ENCODE data around the gene PRPF6.

The PRPF6 gene

GRCh38 chr20:63952210-63952535 is 28.8 kb upstream of the PRPF6 start:
- Histone ChIP-seq H3K27me3 (ENCODE audit: insufficient read depth, low read length, poor library complexity, severe bottlenecking) (no peaks in the 10 kb centered on the region), H3K4me2 (ENCODE audit: low read depth, low read length, poor library complexity, severe bottlenecking) (peak overlapping the region; percentile 49), H3K79me2 (ENCODE audit: insufficient read depth, low read length) (peaks cover 89% of the 10 kb centered on the region), H3K36me3 (ENCODE audit: insufficient read depth, low read length) (no peaks in the 10 kb centered on the region), H3K9me3 (ENCODE audit: insufficient read depth, low read depth, low read length) (no peaks in the 10 kb centered on the region), H4K20me1 (ENCODE audit: insufficient read depth, low read length, poor library complexity, severe bottlenecking) (peaks cover 77% of the 10 kb centered on the region), H2AFZ (ENCODE audit: low read length) (no peak overlapping the region), H3F3A (ENCODE audit: low read depth) (peaks cover 14% of the 10 kb centered on the region), H3K4me1 (ENCODE audit: insufficient read depth, low read length, poor library complexity, severe bottlenecking) (peaks cover 42% of the 10 kb centered on the region), H3K9ac (ENCODE audit: low read depth, low read length, poor library complexity, severe bottlenecking) (no peak overlapping the region), H3K9me2 (replicated peaks; ENCODE audit: low read depth, low read length) (no peaks in the 10 kb centered on the region), H3K4me3 (ENCODE audit: low read length, poor library complexity, severe bottlenecking) (no peak overlapping the region)
- TF ChIP-seq CTCF (conservative IDR thresholded peaks at IDR 0.05; ENCODE audit: low read length): no peak
- TF ChIP-seq EZH2phosphoT487 (IDR thresholded peaks at IDR 0.05; ENCODE audit: borderline replicate concordance): no peak

- H3K4me1 ChIP-seq (ENCODE audit: insufficient read depth, low read length, poor library complexity, severe bottlenecking): peaks cover 48% of the 10 kb centered on the region
- H3K9me2 ChIP-seq (replicated peaks; ENCODE audit: low read depth, low read length): no peaks in the 10 kb centered on the region
- no peaks in the 10 kb centered on the region for H3K9me3 ChIP-seq (ENCODE audit: insufficient read depth, low read depth, low read length)
- TF ChIP-seq EZH2phosphoT487 (IDR thresholded peaks at IDR 0.05; ENCODE audit: borderline replicate concordance) (no peak), CTCF (conservative IDR thresholded peaks at IDR 0.05; ENCODE audit: low read length) (no peak)
- no peaks in the 10 kb centered on the region for H3K27me3 ChIP-seq (ENCODE audit: insufficient read depth, low read length, poor library complexity, severe bottlenecking)
- H4K20me1 ChIP-seq (ENCODE audit: insufficient read depth, low read length, poor library complexity, severe bottlenecking): peaks cover 71% of the 10 kb centered on the region
- H3K4me2 ChIP-seq (ENCODE audit: low read depth, low read length, poor library complexity, severe bottlenecking): peak overlapping the region; percentile 49
- no peaks in the 10 kb centered on the region for H3K36me3 ChIP-seq (ENCODE audit: insufficient read depth, low read length)
- no peak overlapping the region for H3K9ac ChIP-seq (ENCODE audit: low read depth, low read length, poor library complexity, severe bottlenecking)
- no peak overlapping the region for H3K4me3 ChIP-seq (ENCODE audit: low read length, poor library complexity, severe bottlenecking)
- no peak overlapping the region for H2AFZ ChIP-seq (ENCODE audit: low read length)
- peaks cover 83% of the 10 kb centered on the region for H3K79me2 ChIP-seq (ENCODE audit: insufficient read depth, low read length)
- H3F3A ChIP-seq (ENCODE audit: low read depth): peaks cover 14% of the 10 kb centered on the region
Measured at GRCh38 chr20:63952769-63953168, 28.2 kb upstream of the PRPF6 start.

- Histone ChIP-seq H3K79me2 (ENCODE audit: insufficient read depth, low read length) (peaks cover 73% of the 10 kb centered on the region), H3K4me2 (ENCODE audit: low read depth, low read length, poor library complexity, severe bottlenecking) (peak overlapping the region; percentile 90), H3K9me2 (replicated peaks; ENCODE audit: low read depth, low read length) (no peaks in the 10 kb centered on the region), H3K9me3 (ENCODE audit: insufficient read depth, low read depth, low read length) (no peaks in the 10 kb centered on the region), H3F3A (ENCODE audit: low read depth) (peaks cover 8% of the 10 kb centered on the region; the same call in 1 of the 2 replicates), H3K9ac (ENCODE audit: low read depth, low read length, poor library complexity, severe bottlenecking) (peak overlapping the region; percentile 98), H4K20me1 (ENCODE audit: insufficient read depth, low read length, poor library complexity, severe bottlenecking) (peaks cover 60% of the 10 kb centered on the region), H3K36me3 (ENCODE audit: insufficient read depth, low read length) (no peaks in the 10 kb centered on the region), H3K27me3 (ENCODE audit: insufficient read depth, low read length, poor library complexity, severe bottlenecking) (no peaks in the 10 kb centered on the region), H3K4me3 (ENCODE audit: low read length, poor library complexity, severe bottlenecking) (peak overlapping the region; percentile 100), H2AFZ (ENCODE audit: low read length) (no peak overlapping the region), H3K4me1 (ENCODE audit: insufficient read depth, low read length, poor library complexity, severe bottlenecking) (peaks cover 50% of the 10 kb centered on the region)
- TF ChIP-seq EZH2phosphoT487 (IDR thresholded peaks at IDR 0.05; ENCODE audit: borderline replicate concordance): no peak
- no peak for TF ChIP-seq CTCF (conservative IDR thresholded peaks at IDR 0.05; ENCODE audit: low read length)
Measured at GRCh38 chr20:63953764-63954429, 27.0 kb upstream of the PRPF6 start.

Data from Loucy (cell line).